Neural progenitor cell (in vitro differentiated cells): ENCODE data around the gene CDS2.

Experiments
- CTCF ChIP-seq: fragments of 200-600 bp; sonication (generic); IDR thresholded peaks from 2 replicates; pipeline ENCODE4 v1.5.1; 2017; ENCODE audit warnings: antibody characterized with exemption, mild to moderate bottlenecking
- EZH2 ChIP-seq: fragments of 200-600 bp; sonication (generic); IDR thresholded peaks from 2 replicates; pipeline ENCODE4 v1.6.1; 2017; ENCODE audit warnings: antibody characterized with exemption, mild to moderate bottlenecking, moderate library complexity
- EZH2phosphoT487 ChIP-seq: fragments of 200-600 bp; sonication (generic); IDR thresholded peaks from 2 replicates; pipeline ENCODE4 v1.6.1; 2017; ENCODE audit warnings: antibody characterized with exemption

- TF ChIP-seq CTCF (no peak), EZH2 (no peak), EZH2phosphoT487 (no peak)
These were observed 14.8 kb downstream of the CDS2 start for GRCh38 chr20:5141615-5142014.
